BE2C (cell line): ENCODE data around the gene ARHGAP27.

Source experiments
- DNase-seq: peaks from one replicate; pipeline ENCODE4 v3.0.0-alpha.2; 2020
- H3K27me3 ChIP-seq: fragments of 250-450 bp; sonication (Bioruptor Pico); 2 replicates; pipeline ENCODE4 v1.5.1; 2020; ENCODE audit warnings: mild to moderate bottlenecking
- H3K36me3 ChIP-seq: fragments of 250-450 bp; sonication (Bioruptor Pico); 2 replicates; pipeline ENCODE4 v1.5.1; 2020; ENCODE audit warnings: mild to moderate bottlenecking
- H3K4me1 ChIP-seq: fragments of 250-450 bp; sonication (Bioruptor Pico); 2 replicates; pipeline ENCODE4 v1.5.1; 2020
- H3K4me3 ChIP-seq: 2 replicates; pipeline ENCODE4 v1.5.1; 2011; ENCODE audit warnings: low read depth, low read length
- H3K9me3 ChIP-seq: fragments of 250-450 bp; sonication (Bioruptor Pico); 2 replicates; pipeline ENCODE4 v1.5.1; 2020
- TF ChIP-seq, protein P1 (sequence below): IDR thresholded peaks from 2 replicates; pipeline ENCODE4 v1.5.1; 2012; ENCODE audit warnings: mild to moderate bottlenecking, low read depth, low read length

Gene ARHGAP27

DNA sequence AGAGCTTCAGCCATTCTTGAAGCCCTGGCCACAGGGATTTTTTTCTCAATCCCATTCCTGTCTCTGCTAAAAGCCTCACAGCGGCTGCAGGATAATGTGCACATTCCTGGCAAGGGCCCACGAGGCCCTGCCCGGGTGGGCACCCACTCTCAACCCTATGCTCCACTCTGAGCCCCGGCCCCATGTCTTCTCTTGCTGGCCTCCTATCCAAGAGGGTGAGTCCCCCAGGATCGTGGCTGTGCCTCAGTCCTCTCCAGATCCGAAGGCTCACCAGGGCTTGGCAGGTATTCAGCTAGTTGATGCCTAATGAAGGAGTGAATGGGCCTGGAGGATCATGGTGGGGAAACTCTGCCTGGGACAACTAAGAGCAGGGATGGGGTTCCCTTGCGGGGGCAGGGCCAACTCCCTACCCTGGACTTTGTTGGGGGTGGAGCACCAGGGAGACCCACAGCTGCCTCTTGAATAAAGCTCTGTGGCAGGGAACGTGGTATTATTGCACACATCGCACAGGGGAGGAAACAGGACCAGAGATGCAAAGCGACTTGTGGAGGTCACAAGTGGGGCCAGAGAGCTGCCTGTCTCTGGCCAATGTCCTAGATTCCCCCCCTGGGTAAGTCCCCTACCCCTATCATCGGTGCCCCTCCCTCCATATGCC, 5.4 kb downstream of the ARHGAP27 start:
- Histone ChIP-seq H3K27me3 (peaks cover 44% of the 10 kb centered on the region), H3K36me3 (no peaks in the 10 kb centered on the region), H3K9me3 (no peaks in the 10 kb centered on the region), H3K4me3 (no peak overlapping the region), H3K4me1 (peaks cover 3% of the 10 kb centered on the region; the same call in 1 of the 2 replicates)
- TF ChIP-seq, protein P1, sequence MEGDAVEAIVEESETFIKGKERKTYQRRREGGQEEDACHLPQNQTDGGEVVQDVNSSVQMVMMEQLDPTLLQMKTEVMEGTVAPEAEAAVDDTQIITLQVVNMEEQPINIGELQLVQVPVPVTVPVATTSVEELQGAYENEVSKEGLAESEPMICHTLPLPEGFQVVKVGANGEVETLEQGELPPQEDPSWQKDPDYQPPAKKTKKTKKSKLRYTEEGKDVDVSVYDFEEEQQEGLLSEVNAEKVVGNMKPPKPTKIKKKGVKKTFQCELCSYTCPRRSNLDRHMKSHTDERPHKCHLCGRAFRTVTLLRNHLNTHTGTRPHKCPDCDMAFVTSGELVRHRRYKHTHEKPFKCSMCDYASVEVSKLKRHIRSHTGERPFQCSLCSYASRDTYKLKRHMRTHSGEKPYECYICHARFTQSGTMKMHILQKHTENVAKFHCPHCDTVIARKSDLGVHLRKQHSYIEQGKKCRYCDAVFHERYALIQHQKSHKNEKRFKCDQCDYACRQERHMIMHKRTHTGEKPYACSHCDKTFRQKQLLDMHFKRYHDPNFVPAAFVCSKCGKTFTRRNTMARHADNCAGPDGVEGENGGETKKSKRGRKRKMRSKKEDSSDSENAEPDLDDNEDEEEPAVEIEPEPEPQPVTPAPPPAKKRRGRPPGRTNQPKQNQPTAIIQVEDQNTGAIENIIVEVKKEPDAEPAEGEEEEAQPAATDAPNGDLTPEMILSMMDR: no peak
- DNase-seq: no peak

DNA sequence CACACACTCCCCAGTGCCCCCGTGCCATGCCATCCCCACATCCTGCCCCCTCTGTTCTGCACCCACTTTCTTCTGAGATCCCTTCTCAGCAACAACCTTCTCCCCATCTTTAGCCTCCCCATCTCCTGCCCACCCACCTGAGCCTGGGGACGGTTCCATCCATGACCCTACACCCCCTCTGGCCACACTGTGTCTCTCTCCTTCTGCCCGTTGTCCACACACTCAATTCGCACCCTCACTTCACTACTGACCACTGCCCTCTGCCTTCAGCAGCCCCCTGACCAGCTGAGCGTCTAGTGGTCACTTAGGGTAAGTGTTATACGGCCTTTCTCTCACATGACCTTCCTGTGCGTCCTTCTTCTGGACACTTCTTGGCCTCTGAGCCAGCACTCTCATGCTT, 6.1 kb downstream of the ARHGAP27 start:
- Histone ChIP-seq H3K4me3 (no peak overlapping the region), H3K27me3 (peaks cover 38% of the 10 kb centered on the region)

DNA sequence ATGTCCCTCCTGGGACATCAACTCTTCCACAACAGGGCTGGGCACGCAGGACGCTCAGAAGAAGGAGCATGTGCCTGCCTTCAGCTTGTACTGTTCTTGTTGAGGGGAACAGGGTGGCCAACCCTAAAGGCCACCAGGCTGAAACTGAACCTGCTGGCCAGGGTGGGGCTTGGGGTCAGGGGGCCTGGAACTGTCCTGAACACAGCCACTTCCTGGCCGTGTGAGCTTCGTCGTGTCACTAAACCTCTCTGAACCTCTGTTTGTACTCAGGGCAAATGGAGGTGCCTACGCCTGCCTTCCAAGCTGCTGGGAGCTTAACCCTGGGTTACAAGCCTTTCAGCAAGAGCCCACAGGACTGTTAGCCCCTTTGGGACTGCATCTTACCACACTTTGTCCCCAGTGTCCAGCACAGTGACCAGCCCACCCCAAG, 6.7 kb downstream of the ARHGAP27 start:
- Histone ChIP-seq H3K36me3 (no peaks in the 10 kb centered on the region), H3K4me1 (peaks cover 3% of the 10 kb centered on the region; the same call in 1 of the 2 replicates), H3K9me3 (no peaks in the 10 kb centered on the region), H3K4me3 (no peak overlapping the region), H3K27me3 (peaks cover 32% of the 10 kb centered on the region)
- no peak for DNase-seq
- TF ChIP-seq, protein P1: no peak

More for the DNA sequence above, 6.1 kb downstream of the ARHGAP27 start:
- no peak for DNase-seq
- peaks cover 3% of the 10 kb centered on the region; the same call in 1 of the 2 replicates for H3K4me1 ChIP-seq
- TF ChIP-seq, protein P1: no peak
- no peaks in the 10 kb centered on the region for H3K9me3 ChIP-seq
- H3K36me3 ChIP-seq: no peaks in the 10 kb centered on the region

DNA sequence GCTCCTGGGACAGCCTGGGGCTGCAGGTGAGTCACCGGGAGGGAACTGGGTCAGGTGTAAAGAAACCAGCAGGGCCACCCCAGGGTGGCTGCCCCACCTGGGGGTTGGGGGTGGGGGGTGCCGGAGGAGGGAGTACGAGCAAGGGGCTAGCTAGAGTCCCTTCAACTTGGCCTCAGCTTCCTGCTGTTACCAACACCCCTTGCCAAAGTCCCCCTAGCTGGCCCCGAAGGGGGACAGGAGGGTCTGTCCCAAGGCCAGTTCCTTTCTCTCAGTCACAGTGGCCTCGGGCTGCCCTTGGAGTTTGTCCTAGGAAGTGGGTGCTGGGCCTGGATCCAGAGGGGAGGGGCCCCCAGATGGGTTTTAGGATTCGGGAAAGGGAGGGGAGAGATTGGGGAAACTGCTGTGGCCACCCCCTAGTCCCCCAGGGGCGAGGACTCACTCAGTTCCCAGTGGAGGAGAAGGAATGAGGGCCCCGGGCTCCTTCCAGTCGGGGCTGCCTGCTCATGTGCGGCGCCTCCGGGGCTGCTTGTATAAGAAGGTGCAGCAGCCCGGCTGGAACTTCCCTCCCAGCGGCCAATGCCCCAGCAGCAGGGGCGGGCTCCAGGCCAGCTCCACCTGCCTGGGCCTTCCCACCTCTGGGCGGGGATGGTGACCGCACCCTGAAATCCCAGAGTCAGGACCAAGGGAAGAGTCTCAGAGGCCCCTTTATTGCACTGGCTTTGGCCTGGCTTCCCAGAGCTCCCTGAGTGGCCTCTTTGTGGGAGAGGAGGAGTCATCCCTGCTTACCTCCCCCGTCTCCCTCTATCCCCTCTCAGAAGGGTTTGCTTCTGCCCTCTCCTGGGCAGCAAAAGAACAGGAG, 7.3 kb downstream of the ARHGAP27 start:
- no peaks in the 10 kb centered on the region for H3K9me3 ChIP-seq
- no peaks in the 10 kb centered on the region for H3K36me3 ChIP-seq
- peak overlapping the region; percentile 26 for H3K4me3 ChIP-seq
- TF ChIP-seq, protein P1: peak; percentile 76
- H3K4me1 ChIP-seq: peaks cover 3% of the 10 kb centered on the region; the same call in 1 of the 2 replicates
- peaks cover 26% of the 10 kb centered on the region for H3K27me3 ChIP-seq
- DNase-seq: peak; percentile 67

DNA sequence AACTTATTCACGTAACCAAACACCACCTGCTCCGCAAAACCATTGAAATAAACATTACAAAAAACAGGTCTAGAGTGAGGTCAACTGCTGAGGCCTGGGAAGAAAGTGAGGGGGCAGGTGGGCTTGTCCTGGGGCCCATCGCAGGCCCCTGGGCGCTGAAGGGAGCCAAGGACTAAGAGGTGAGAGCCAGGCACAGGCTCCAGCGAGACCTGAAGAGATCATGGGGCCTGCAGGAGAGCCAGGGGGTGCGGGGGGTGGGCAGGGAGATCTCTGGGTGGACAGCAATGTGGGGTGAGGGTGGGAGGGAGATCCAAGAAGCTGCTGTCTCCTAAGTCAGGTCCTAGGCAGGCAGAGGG, 7.9 kb downstream of the ARHGAP27 start:
- no peaks in the 10 kb centered on the region for H3K9me3 ChIP-seq
- H3K27me3 ChIP-seq: peaks cover 22% of the 10 kb centered on the region
- peaks cover 3% of the 10 kb centered on the region; the same call in 1 of the 2 replicates for H3K4me1 ChIP-seq
- H3K4me3 ChIP-seq: no peak overlapping the region
- H3K36me3 ChIP-seq: no peaks in the 10 kb centered on the region
- DNase-seq: no peak
- TF ChIP-seq, protein P1: no peak

DNA sequence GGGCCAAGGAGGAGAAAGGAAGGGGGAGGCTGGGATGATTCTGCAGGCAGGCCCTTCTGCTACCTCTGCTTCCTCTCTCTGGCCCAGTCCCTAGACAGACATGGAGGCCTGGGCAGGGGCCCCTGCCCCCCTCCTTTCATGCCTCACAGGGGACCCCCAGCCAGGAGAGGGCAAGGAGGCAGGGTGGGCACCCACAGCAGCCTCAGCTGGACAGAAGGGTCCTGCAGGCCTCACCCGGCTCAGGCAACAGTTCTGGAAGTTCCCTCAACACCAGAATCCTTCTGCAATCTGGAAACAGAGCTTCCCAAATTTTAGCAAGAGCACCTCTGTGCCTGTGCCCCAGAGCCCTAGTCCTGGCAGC, 8.7 kb downstream of the ARHGAP27 start:
- Histone ChIP-seq H3K4me3 (no peak overlapping the region), H3K4me1 (peaks cover 3% of the 10 kb centered on the region; the same call in 1 of the 2 replicates), H3K9me3 (no peaks in the 10 kb centered on the region), H3K27me3 (peaks cover 14% of the 10 kb centered on the region), H3K36me3 (no peaks in the 10 kb centered on the region)
- DNase-seq: no peak
- TF ChIP-seq, protein P1: no peak
